HCT116 (cell line): Measurements from ENCODE around the gene SPOPL. TPM values are rescaled to one million over a fixed set of nuclear protein-coding genes. Genes with fewer than 3 reads are reported as not detected.

Source experiments
- ATAC-seq: fragments of 200-7000 bp; cut with Tn5 transposase; 2 replicates; pipeline ENCODE4 v1.9.1; 2020; ENCODE audit warnings: mild to moderate bottlenecking, moderate library complexity
- BruUV-seq: library from RNA; stranded (reverse); fragments of 400-500 nt; replicated peaks from 2 replicates; lab custom pipeline; 2021; lab: Mats Ljungman, UMichigan
- CTCF ChIA-PET: fragments of 300-600 bp; sonication (Branson Sonifier 250); formaldehyde crosslinking; loops from one replicate; lab custom pipeline; 2021; ENCODE audit warnings: antibody characterized with exemption; lab: Charles Lee
- POLR2A ChIA-PET: fragments of 300-600, 350-600 bp; sonication (Branson Sonifier 250); formaldehyde crosslinking; loops from one replicate; lab custom pipeline; 2021; ENCODE audit warnings: antibody characterized with exemption; lab: Charles Lee
- RAD21 ChIA-PET, 2 experiments: fragments of 300-600 bp; sonication (Branson Sonifier 250); formaldehyde crosslinking; loops; one replicate each; lab custom pipeline; 2023; ENCODE audit warnings: low total read pairs in 2 of 2; ENCODE audit not compliant: uncharacterized antibody in 2 of 2, unreplicated experiment in 2 of 2, low non-redundant PET in 1 of 2; lab: Charles Lee
- DNase-seq: peaks from one replicate; pipeline ENCODE4 v3.0.0-alpha.2; 2010; ENCODE audit warnings: low read depth, low spot score
- H2AFZ ChIP-seq: fragments of 200-600 bp; shearing (Covaris generic), sonication (generic); 2 replicates; pipeline ENCODE4 v1.6.1; 2017; ENCODE audit warnings: low read depth, mixed run types, mixed read lengths, antibody characterized with exemption, low read length; ENCODE audit not compliant: poor library complexity, severe bottlenecking
- H3K27ac ChIP-seq: 2 replicates; pipeline ENCODE4 v1.5.1; 2012; ENCODE audit warnings: low read depth, low read length
- H3K27me3 ChIP-seq: fragments of 200-600 bp; sonication (generic); 2 replicates; pipeline ENCODE4 v1.6.1; 2016; ENCODE audit warnings: mixed run types, low read length, mixed read lengths; ENCODE audit not compliant: insufficient read depth
- H3K36me3 ChIP-seq, 2 experiments: fragments of 200-500 bp in 1 of 2; fragments of 200-600 bp in 1 of 2; sonication (Bioruptor generic) in 1 of 2; sonication (generic) in 1 of 2; 2 replicates each; pipeline versions ENCODE4 v1.5.1 to v1.6.1; 2014 to 2016; ENCODE audit warnings: low read length in 2 of 2, inconsistent platforms in 1 of 2, mixed read lengths in 1 of 2, mixed run types in 1 of 2; ENCODE audit not compliant: insufficient read depth in 2 of 2, control insufficient read depth in 1 of 2
- H3K4me1 ChIP-seq, 2 experiments: fragments of 200-600 bp in 1 of 2; sonication (generic) in 1 of 2; 2 replicates each; pipeline versions ENCODE4 v1.5.1 to v1.6.1; 2012 to 2017; ENCODE audit warnings: low read length in 2 of 2, inconsistent platforms in 1 of 2, mild to moderate bottlenecking in 1 of 2, mixed read lengths in 1 of 2, mixed run types in 1 of 2, moderate library complexity in 1 of 2; ENCODE audit not compliant: insufficient read depth in 2 of 2, control insufficient read depth in 1 of 2
- H3K4me2 ChIP-seq: fragments of 200-600 bp; sonication (generic); 2 replicates; pipeline ENCODE4 v1.6.1; 2017; ENCODE audit warnings: mixed run types, low read length, mixed read lengths
- H3K4me3 ChIP-seq, 2 experiments: fragments of 200-600 bp in 1 of 2; sonication (generic) in 1 of 2; replicated peaks in 1 of 2; 2 replicates each; pipeline ENCODE4 v1.5.1; 2011 to 2016; ENCODE audit warnings: low read length in 2 of 2, control low read depth in 1 of 2, low read depth in 1 of 2, mild to moderate bottlenecking in 1 of 2, mixed read lengths in 1 of 2, mixed run types in 1 of 2
- H3K79me2 ChIP-seq: fragments of 200-600 bp; sonication (generic); 2 replicates; pipeline ENCODE4 v1.6.1; 2017; ENCODE audit warnings: mild to moderate bottlenecking, mixed run types, low read length, moderate library complexity, mixed read lengths; ENCODE audit not compliant: insufficient read depth
- H3K9ac ChIP-seq: fragments of 200-600 bp; sonication (generic); 2 replicates; pipeline ENCODE4 v1.6.1; 2016; ENCODE audit warnings: low read length, mixed read lengths
- H3K9me2 ChIP-seq: fragments of 200-600 bp; sonication (generic), shearing (Covaris generic); 2 replicates; pipeline ENCODE4 v1.6.1; 2017; ENCODE audit warnings: mixed run types, mild to moderate bottlenecking, moderate library complexity; ENCODE audit not compliant: insufficient read depth
- H3K9me3 ChIP-seq, 2 experiments: fragments of 200-500 bp in 1 of 2; fragments of 200-600 bp in 1 of 2; sonication (Bioruptor generic) in 1 of 2; sonication (generic) in 1 of 2; 2 replicates each; pipeline ENCODE4 v1.6.1; 2014 to 2017; ENCODE audit warnings: low read length in 2 of 2, mixed read lengths in 2 of 2, inconsistent platforms in 1 of 2, low read depth in 1 of 2, mild to moderate bottlenecking in 1 of 2, mixed run types in 1 of 2, moderate library complexity in 1 of 2; ENCODE audit not compliant: control insufficient read depth in 1 of 2, insufficient read depth in 1 of 2
- H4K20me1 ChIP-seq: fragments of 200-600 bp; sonication (generic), shearing (Covaris generic); 2 replicates; pipeline ENCODE4 v1.6.1; 2017; ENCODE audit warnings: mixed run types, mild to moderate bottlenecking, moderate library complexity; ENCODE audit not compliant: insufficient read depth
- CEBPB ChIP-seq: IDR thresholded peaks from 2 replicates; pipeline ENCODE4 v1.6.1; 2012; ENCODE audit warnings: low read depth
- FOSL1 ChIP-seq: IDR thresholded peaks from 2 replicates; pipeline ENCODE4 v1.6.1; 2012; ENCODE audit warnings: low read depth
- POLR2AphosphoS5 ChIP-seq: IDR thresholded peaks from 2 replicates; pipeline ENCODE4 v1.6.1; 2011; ENCODE audit warnings: mild to moderate bottlenecking, low read depth, low read length, moderate library complexity
- REST ChIP-seq: IDR thresholded peaks from 2 replicates; pipeline ENCODE4 v1.6.1; 2012; ENCODE audit warnings: low read depth
- SIN3A ChIP-seq: IDR thresholded peaks from 2 replicates; pipeline ENCODE4 v1.6.1; 2012; ENCODE audit warnings: low read depth
- SRF ChIP-seq: IDR thresholded peaks from 2 replicates; pipeline ENCODE4 v1.6.1; 2012; ENCODE audit warnings: low read depth
- TCF7L2 ChIP-seq: IDR thresholded peaks from 2 replicates; pipeline ENCODE4 v1.7.0; 2011; ENCODE audit warnings: borderline replicate concordance, inconsistent platforms; ENCODE audit not compliant: insufficient read depth, insufficient read length; ENCODE audit errors: extremely low read depth
- intact Hi-C: fragments of 100-400 bp; cut with micrococcal nuclease; formaldehyde crosslinking; loops from 2 replicates; pipeline ENCODE4 v1.10.0; 2022
- total RNA-seq: library from RNA; stranded (reverse); gene quantifications from one replicate; pipeline ENCODE4 v1.2.1, GENCODE V29; 2021; ENCODE audit not compliant: unreplicated experiment

The SPOPL gene
- total RNA-seq, 1 experiment from 2014 or later = 48.3 TPM

DNA sequence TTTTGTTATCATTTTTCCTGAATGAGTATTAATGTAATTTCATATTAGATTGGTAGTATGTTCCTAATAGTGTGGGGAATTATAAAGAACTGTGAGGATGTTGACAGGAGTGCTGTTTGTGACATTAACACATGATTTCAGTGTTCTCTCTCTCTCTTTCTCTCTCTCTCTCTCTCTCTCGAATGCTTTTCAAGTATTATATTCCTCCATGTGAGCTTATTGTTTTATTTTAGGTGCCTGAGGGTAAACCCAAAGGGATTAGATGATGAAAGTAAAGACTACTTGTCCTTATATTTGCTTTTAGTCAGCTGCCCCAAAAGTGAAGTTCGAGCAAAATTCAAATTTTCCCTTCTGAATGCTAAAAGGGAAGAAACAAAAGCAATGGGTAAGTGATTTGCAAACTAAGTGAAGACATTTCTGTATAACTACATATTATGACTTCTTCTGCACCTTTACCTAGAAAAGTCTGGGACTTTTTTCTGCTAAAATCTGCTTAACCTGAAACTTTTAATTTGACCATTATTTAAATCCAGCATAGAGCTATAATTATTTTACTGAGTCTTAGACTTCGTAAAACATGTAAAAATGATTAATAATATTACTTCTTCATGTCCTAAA lies 49.2 kb downstream of the SPOPL start:
- TF ChIP-seq CEBPB (no peak), SRF (no peak), POLR2AphosphoS5 (no peak), TCF7L2 (no peak), FOSL1 (no peak), SIN3A (no peak), REST (no peak)
- TF ChIP-seq, all 23 proteins: peak for 0
- no peaks in the 10 kb centered on the region for H4K20me1 ChIP-seq
- POLR2A ChIA-PET = interaction anchor here (0.7 kb wide), 1 partner anchor 22 kb away, joined by 3 read pairs; no protein-coding TSS in a partner anchor
- no peak overlapping the region for H2AFZ ChIP-seq
- H3K36me3 ChIP-seq = 0 out of 4 replicates have a peak, but pooled peaks cover 0 to 2% of the 10 kb centered on the region in 2 experiments
- RAD21 ChIA-PET = no interaction called here
- no peak overlapping the region for H3K27ac ChIP-seq
- H3K79me2 ChIP-seq = peaks cover 40% of the 10 kb centered on the region
- H3K9me2 ChIP-seq = no peaks in the 10 kb centered on the region
- intact Hi-C loops = no loop called here
- H3K4me1 ChIP-seq = no peaks in the 10 kb centered on the region
- no peak overlapping the region for H3K4me3 ChIP-seq
- H3K9ac ChIP-seq = no peak overlapping the region
- ATAC-seq (no peak), DNase-seq (no peak)
- H3K4me2 ChIP-seq = no peak overlapping the region
- BruUV-seq = no TSS peak
- H3K27me3 ChIP-seq = no peaks in the 10 kb centered on the region
- H3K9me3 ChIP-seq = no peaks in the 10 kb centered on the region
- CTCF ChIA-PET = no interaction called here
